Neural cell (in vitro differentiated cells): ENCODE results near the gene GAS7. TPM values are rescaled to one million over a fixed set of nuclear protein-coding genes. Genes with fewer than 3 reads are reported as not detected.

Experiments used
- H2AFZ ChIP-seq: fragments of 200-600, 300-800 bp; sonication (generic), shearing (Covaris generic); 2 replicates; pipeline ENCODE4 v1.6.0; 2014; ENCODE audit warnings: low read depth, mild to moderate bottlenecking, antibody characterized with exemption, low read length, moderate library complexity
- H3F3A ChIP-seq: fragments of 200-600 bp; shearing (Covaris generic); 2 replicates; pipeline ENCODE4 v1.6.1; 2016; ENCODE audit warnings: mild to moderate bottlenecking, moderate library complexity, mixed read lengths, antibody characterized with exemption, low read length; ENCODE audit not compliant: insufficient read depth, poor library complexity, severe bottlenecking
- H3K27ac ChIP-seq: fragments of 200-600, 300-800 bp; sonication (generic), shearing (Covaris generic); 2 replicates; pipeline ENCODE4 v1.5.1; 2014; ENCODE audit warnings: mild to moderate bottlenecking, low read length, moderate library complexity
- H3K27me3 ChIP-seq: fragments of 300-800, 200-600 bp; sonication (generic), shearing (Covaris generic); 2 replicates; pipeline ENCODE4 v1.6.0; 2014; ENCODE audit warnings: mild to moderate bottlenecking, low read depth, low read length, moderate library complexity; ENCODE audit not compliant: insufficient read depth
- H3K36me3 ChIP-seq: fragments of 300-800, 200-600 bp; sonication (generic), shearing (Covaris generic); 2 replicates; pipeline ENCODE4 v1.5.1; 2014; ENCODE audit warnings: mild to moderate bottlenecking, antibody characterized with exemption, low read length, moderate library complexity; ENCODE audit not compliant: insufficient read depth
- H3K4me2 ChIP-seq: fragments of 300-800, 200-600 bp; sonication (generic), shearing (Covaris generic); 2 replicates; pipeline ENCODE4 v1.6.0; 2014; ENCODE audit warnings: mild to moderate bottlenecking, low read length
- H3K4me3 ChIP-seq: fragments of 300-800, 200-600 bp; sonication (generic), shearing (Covaris generic); 2 replicates; pipeline ENCODE4 v1.5.1; 2014; ENCODE audit warnings: mild to moderate bottlenecking, low read length, moderate library complexity
- H3K79me2 ChIP-seq: fragments of 200-600 bp; shearing (Covaris generic); replicated peaks from 2 replicates; pipeline ENCODE4 v1.6.0; 2014; ENCODE audit warnings: mild to moderate bottlenecking, low read length, moderate library complexity; ENCODE audit not compliant: insufficient read depth
- H3K9ac ChIP-seq: fragments of 300-800, 200-600 bp; sonication (generic), shearing (Covaris generic); 2 replicates; pipeline ENCODE4 v1.6.1; 2016; ENCODE audit warnings: mild to moderate bottlenecking, low read length, mixed read lengths
- H3K9me2 ChIP-seq: fragments of 200-600 bp; shearing (Covaris generic); 2 replicates; pipeline ENCODE4 v1.6.1; 2016; ENCODE audit warnings: mild to moderate bottlenecking, low read length, mixed read lengths; ENCODE audit not compliant: insufficient read depth
- H3K9me3 ChIP-seq: fragments of 200-600, 300-800 bp; sonication (generic), shearing (Covaris generic); 2 replicates; pipeline ENCODE4 v1.6.1; 2016; ENCODE audit warnings: mild to moderate bottlenecking, mixed run types, low read length, moderate library complexity, mixed read lengths
- H4K20me1 ChIP-seq: fragments of 200-600 bp; shearing (Covaris generic); 2 replicates; pipeline ENCODE4 v1.6.1; 2016; ENCODE audit warnings: mild to moderate bottlenecking, mixed run types; ENCODE audit not compliant: insufficient read depth
- EP300 ChIP-seq: fragments of 450-650 bp; conservative IDR thresholded peaks from 2 replicates; pipeline ENCODE4 v1.6.1; 2014; ENCODE audit warnings: antibody characterized with exemption, mild to moderate bottlenecking, moderate library complexity; ENCODE audit not compliant: poor library complexity, severe bottlenecking
- EZH2 ChIP-seq: fragments of 200-600, 300-800 bp; shearing (Covaris generic), sonication (generic); IDR thresholded peaks from 2 replicates; pipeline ENCODE4 v1.6.1; 2014; ENCODE audit warnings: antibody characterized with exemption, low read length, borderline replicate concordance, mild to moderate bottlenecking; ENCODE audit not compliant: insufficient read depth, poor library complexity, severe bottlenecking
- MXI1 ChIP-seq: fragments of 450-650 bp; conservative IDR thresholded peaks from 2 replicates; pipeline ENCODE4 v1.6.1; 2014; ENCODE audit warnings: antibody characterized with exemption, mild to moderate bottlenecking; ENCODE audit not compliant: poor library complexity, severe bottlenecking
- POLR2AphosphoS5 ChIP-seq: IDR thresholded peaks from 2 replicates; pipeline ENCODE4 v1.6.1; 2012
- RAD21 ChIP-seq: fragments of 450-650 bp; conservative IDR thresholded peaks from 2 replicates; pipeline ENCODE4 v1.6.1; 2014; ENCODE audit warnings: antibody characterized with exemption, mild to moderate bottlenecking, moderate library complexity
- SMC3 ChIP-seq: fragments of 450-650 bp; conservative IDR thresholded peaks from 2 replicates; pipeline ENCODE4 v1.6.1; 2014; ENCODE audit warnings: antibody characterized with exemption, mild to moderate bottlenecking, moderate library complexity; ENCODE audit not compliant: poor library complexity
- TAF1 ChIP-seq: IDR thresholded peaks from 2 replicates; pipeline ENCODE4 v1.6.1; 2012; ENCODE audit warnings: low read depth
- polyA plus RNA-seq: library from polyadenylated mRNA; depleted of rRNA; stranded (reverse); fragments of >200 nt; gene quantifications from 2 replicates; pipeline ENCODE4 v1.2.3, GENCODE V29; 2014
- TF ChIP-seq, protein P1 (sequence below): IDR thresholded peaks from 2 replicates; pipeline ENCODE4 v1.6.1; 2012; ENCODE audit warnings: borderline replicate concordance
- TF ChIP-seq, protein P2 (sequence below): fragments of 450-650 bp; IDR thresholded peaks from 2 replicates; pipeline ENCODE4 v1.5.1; 2014; ENCODE audit warnings: antibody characterized with exemption, mild to moderate bottlenecking, moderate library complexity; ENCODE audit not compliant: poor library complexity, severe bottlenecking

GAS7 gene
- polyA plus RNA-seq, 1 donor from 2014 or later = 23.6 TPM

DNA sequence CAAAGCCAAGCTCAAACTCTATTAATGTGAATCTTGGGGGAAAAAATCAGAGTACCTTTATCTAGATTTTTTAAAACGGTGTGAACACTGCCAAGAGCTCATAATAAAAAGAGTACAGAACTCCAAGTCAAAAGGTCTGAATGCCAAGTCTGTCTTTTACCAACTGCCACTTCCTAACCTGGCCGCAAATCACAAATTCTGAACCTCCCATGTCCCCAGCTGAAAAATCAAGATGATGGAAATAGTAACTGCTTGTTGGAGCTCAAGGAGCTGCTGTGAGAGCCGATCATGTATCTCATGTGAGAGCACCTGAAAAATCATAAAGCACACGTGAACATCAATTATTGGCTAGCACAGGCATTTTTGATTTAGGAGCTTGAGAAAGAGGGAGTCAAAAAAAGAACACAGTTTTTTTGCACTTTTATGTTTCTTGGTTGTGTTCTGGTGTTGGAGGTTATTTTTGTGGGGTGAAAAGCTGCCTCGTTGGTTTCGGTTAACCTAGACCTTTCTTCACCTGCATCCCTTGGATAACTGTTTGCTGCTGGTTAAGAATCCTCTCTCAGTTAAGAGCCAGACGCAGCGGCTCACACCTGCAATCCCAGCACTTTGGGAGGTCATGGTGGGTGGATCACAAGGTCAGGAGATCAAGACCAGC is 50.5 kb downstream of the GAS7 start:
- Histone ChIP-seq H3F3A (no peaks in the 10 kb centered on the region), H3K4me2 (no peak overlapping the region), H3K27me3 (no peaks in the 10 kb centered on the region), H4K20me1 (no peaks in the 10 kb centered on the region), H3K9me2 (no peaks in the 10 kb centered on the region), H3K9me3 (no peaks in the 10 kb centered on the region), H3K27ac (no peak overlapping the region), H3K9ac (no peak overlapping the region), H2AFZ (no peak overlapping the region), H3K79me2 (no peaks in the 10 kb centered on the region), H3K4me3 (no peak overlapping the region), H3K36me3 (no peaks in the 10 kb centered on the region)
- no peak for TF ChIP-seq RAD21

DNA sequence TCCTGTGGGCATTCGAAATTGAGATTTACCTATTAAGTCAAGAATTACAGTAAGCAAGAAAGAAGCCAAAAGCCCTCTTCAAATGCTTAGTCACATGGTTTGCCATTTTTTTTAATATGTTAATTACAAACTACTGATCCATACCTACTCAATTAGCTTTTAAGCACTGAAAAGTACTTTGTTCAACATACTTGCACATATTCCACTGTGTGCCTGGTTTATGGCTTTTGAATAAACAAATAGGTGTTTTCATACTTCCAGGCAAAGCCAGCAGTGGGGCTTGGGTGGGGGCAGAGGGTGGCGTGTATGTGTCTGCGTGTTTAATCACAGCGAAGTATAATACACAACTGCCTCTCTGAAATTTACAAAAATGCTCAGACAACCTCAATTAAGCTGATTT is 51.4 kb downstream of the GAS7 start:
- no peaks in the 10 kb centered on the region for H3K9me2 ChIP-seq
- no peaks in the 10 kb centered on the region for H3K79me2 ChIP-seq

More for the DNA sequence above, 51.4 kb downstream of the GAS7 start:
- Histone ChIP-seq H3K27ac (no peak overlapping the region), H3K36me3 (no peaks in the 10 kb centered on the region), H3K9ac (no peak overlapping the region), H3K4me3 (no peak overlapping the region), H3F3A (no peaks in the 10 kb centered on the region), H4K20me1 (no peaks in the 10 kb centered on the region), H2AFZ (no peak overlapping the region), H3K4me2 (no peak overlapping the region), H3K9me3 (no peaks in the 10 kb centered on the region), H3K27me3 (no peaks in the 10 kb centered on the region)
- no peak for TF ChIP-seq MXI1
- no peak for TF ChIP-seq TAF1
- TF ChIP-seq, protein P1, sequence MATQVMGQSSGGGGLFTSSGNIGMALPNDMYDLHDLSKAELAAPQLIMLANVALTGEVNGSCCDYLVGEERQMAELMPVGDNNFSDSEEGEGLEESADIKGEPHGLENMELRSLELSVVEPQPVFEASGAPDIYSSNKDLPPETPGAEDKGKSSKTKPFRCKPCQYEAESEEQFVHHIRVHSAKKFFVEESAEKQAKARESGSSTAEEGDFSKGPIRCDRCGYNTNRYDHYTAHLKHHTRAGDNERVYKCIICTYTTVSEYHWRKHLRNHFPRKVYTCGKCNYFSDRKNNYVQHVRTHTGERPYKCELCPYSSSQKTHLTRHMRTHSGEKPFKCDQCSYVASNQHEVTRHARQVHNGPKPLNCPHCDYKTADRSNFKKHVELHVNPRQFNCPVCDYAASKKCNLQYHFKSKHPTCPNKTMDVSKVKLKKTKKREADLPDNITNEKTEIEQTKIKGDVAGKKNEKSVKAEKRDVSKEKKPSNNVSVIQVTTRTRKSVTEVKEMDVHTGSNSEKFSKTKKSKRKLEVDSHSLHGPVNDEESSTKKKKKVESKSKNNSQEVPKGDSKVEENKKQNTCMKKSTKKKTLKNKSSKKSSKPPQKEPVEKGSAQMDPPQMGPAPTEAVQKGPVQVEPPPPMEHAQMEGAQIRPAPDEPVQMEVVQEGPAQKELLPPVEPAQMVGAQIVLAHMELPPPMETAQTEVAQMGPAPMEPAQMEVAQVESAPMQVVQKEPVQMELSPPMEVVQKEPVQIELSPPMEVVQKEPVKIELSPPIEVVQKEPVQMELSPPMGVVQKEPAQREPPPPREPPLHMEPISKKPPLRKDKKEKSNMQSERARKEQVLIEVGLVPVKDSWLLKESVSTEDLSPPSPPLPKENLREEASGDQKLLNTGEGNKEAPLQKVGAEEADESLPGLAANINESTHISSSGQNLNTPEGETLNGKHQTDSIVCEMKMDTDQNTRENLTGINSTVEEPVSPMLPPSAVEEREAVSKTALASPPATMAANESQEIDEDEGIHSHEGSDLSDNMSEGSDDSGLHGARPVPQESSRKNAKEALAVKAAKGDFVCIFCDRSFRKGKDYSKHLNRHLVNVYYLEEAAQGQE = no peak
- TF ChIP-seq EP300 = no peak
- TF ChIP-seq EZH2 = no peak
- no peak for TF ChIP-seq SMC3
- TF ChIP-seq RAD21 = no peak
- TF ChIP-seq, protein P2, sequence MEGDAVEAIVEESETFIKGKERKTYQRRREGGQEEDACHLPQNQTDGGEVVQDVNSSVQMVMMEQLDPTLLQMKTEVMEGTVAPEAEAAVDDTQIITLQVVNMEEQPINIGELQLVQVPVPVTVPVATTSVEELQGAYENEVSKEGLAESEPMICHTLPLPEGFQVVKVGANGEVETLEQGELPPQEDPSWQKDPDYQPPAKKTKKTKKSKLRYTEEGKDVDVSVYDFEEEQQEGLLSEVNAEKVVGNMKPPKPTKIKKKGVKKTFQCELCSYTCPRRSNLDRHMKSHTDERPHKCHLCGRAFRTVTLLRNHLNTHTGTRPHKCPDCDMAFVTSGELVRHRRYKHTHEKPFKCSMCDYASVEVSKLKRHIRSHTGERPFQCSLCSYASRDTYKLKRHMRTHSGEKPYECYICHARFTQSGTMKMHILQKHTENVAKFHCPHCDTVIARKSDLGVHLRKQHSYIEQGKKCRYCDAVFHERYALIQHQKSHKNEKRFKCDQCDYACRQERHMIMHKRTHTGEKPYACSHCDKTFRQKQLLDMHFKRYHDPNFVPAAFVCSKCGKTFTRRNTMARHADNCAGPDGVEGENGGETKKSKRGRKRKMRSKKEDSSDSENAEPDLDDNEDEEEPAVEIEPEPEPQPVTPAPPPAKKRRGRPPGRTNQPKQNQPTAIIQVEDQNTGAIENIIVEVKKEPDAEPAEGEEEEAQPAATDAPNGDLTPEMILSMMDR = no peak
- no peak for TF ChIP-seq POLR2AphosphoS5
